ENCODE results near the gene C1QTNF9B.

C1QTNF9B gene

GRCh38 chr13:23912469-23912868 lies 15.2 kb upstream of the C1QTNF9B start:
- H3K4me3 ChIP-seq (ENCODE audit: low read depth, low read length): no peak overlapping the region
- in situ Hi-C loops (cut with HindIII; ENCODE audit: low sequenced_read_pairs): no loop called here
- TF ChIP-seq CTCF (IDR thresholded peaks at IDR 0.05; ENCODE audit: low read depth, low read length): no peak
- no peak for DNase-seq (ENCODE audit: low read depth, low spot score)

GRCh38 chr13:23909606-23910005 lies 12.3 kb upstream of the C1QTNF9B start:
- no peak for DNase-seq (ENCODE audit: low read depth, low spot score)
- TF ChIP-seq CTCF (IDR thresholded peaks at IDR 0.05; ENCODE audit: low read depth, low read length): no peak
- in situ Hi-C loops (cut with HindIII; ENCODE audit: low sequenced_read_pairs): no loop called here
- H3K4me3 ChIP-seq (ENCODE audit: low read depth, low read length): no peak overlapping the region

- in situ Hi-C loops (cut with HindIII; ENCODE audit: low sequenced_read_pairs): no loop called here
- no peak for TF ChIP-seq CTCF (IDR thresholded peaks at IDR 0.05; ENCODE audit: low read depth, low read length)
- no peak overlapping the region for H3K4me3 ChIP-seq (ENCODE audit: low read depth, low read length)
- DNase-seq (ENCODE audit: low read depth, low spot score): no peak
Measured at GRCh38 chr13:23905766-23906165, 8.5 kb upstream of the C1QTNF9B start.

- no peak for TF ChIP-seq CTCF (IDR thresholded peaks at IDR 0.05; ENCODE audit: low read depth, low read length)
- H3K4me3 ChIP-seq (ENCODE audit: low read depth, low read length): no peak overlapping the region
- DNase-seq (ENCODE audit: low read depth, low spot score): no peak
- in situ Hi-C loops (cut with HindIII; ENCODE audit: low sequenced_read_pairs): no loop called here
Measured at GRCh38 chr13:23903906-23904280, 6.6 kb upstream of the C1QTNF9B start.

- DNase-seq (ENCODE audit: low read depth, low spot score): no peak
- no peak for TF ChIP-seq CTCF (IDR thresholded peaks at IDR 0.05; ENCODE audit: low read depth, low read length)
- in situ Hi-C loops (cut with HindIII; ENCODE audit: low sequenced_read_pairs): no loop called here
- peak overlapping the region; percentile 21 for H3K4me3 ChIP-seq (ENCODE audit: low read depth, low read length)
Measured at GRCh38 chr13:23902975-23903905, 5.9 kb upstream of the C1QTNF9B start.

GRCh38 chr13:23901365-23901764 lies 4.1 kb upstream of the C1QTNF9B start:
- peak; percentile 19 for DNase-seq (ENCODE audit: low read depth, low spot score)
- no peak for TF ChIP-seq CTCF (IDR thresholded peaks at IDR 0.05; ENCODE audit: low read depth, low read length)
- no peak overlapping the region for H3K4me3 ChIP-seq (ENCODE audit: low read depth, low read length)
- in situ Hi-C loops (cut with HindIII; ENCODE audit: low sequenced_read_pairs): no loop called here
